AML-193 (cell line): ENCODE measurements around the gene CACNG8.
"Not testable (repeated sequence)": the region's sequence is repeated elsewhere in the genome, so short reads cannot be mapped to it uniquely, and the experiment has no call there.

ENCODE experiments used
- DNase-seq, 2 experiments: peaks; one replicate each; lab custom pipeline; 2025; lab: John Stamatoyannopoulos, UW

CACNG8 gene

DNA sequence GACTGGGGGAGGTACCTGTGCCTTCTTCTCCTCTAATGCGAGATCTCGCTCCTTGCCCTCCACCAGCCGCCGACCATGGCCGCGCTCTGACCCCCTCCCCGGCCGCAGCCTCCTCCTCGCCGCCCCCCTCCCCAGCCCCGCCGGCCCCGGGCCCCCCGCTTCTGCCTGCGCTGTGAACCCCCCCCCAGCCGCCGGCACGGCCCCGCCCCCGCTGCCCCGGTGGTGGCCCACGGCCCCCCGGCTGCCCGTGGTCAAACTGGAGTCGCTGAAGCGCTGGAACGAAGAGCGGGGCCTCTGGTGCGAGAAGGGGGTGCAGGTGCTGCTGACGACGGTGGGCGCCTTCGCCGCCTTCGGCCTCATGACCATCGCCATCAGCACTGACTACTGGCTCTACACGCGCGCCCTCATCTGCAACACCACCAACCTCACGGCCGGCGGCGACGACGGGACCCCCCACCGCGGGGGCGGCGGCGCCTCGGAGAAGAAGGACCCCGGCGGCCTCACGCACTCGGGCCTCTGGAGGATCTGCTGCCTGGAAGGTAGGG is at the start of gene CACNG8:
TSS of gene CACNG8 (plus strand) at position 51 of the 545 bp plus-strand sequence.
- no peak for DNase-seq

GRCh38 chr19:53915000-53915399 is 47.7 kb upstream of the CACNG8 start:
- DNase-seq, result no peak

DNA sequence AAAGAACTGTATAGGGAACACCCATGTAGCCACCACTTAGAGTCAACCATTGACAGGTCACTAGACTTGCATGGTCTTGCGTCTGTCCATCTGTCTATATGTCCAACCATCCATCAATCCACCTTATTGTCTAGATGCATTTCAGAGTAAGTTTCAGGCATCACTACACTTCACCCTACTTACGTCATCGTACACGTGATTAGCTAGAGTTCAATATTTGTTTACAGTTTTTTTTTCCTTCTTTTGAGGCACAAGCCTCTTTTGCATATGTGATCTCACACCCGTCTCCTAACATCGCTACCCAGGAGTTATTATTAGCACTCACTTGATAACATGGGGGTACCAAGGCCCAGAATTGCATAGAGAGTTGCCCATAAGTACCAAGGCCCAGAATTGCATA is 46.7 kb upstream of the CACNG8 start:
- no peak for DNase-seq

GRCh38 chr19:53917356-53917755 is 45.4 kb upstream of the CACNG8 start:
- DNase-seq, result no peak

- peak in 1 of 2 experiments; percentile 24 for DNase-seq
Measured at GRCh38 chr19:53927739-53928138, 35.0 kb upstream of the CACNG8 start.

GRCh38 chr19:53936029-53936428 is 26.7 kb upstream of the CACNG8 start:
- DNase-seq, result no peak

DNA sequence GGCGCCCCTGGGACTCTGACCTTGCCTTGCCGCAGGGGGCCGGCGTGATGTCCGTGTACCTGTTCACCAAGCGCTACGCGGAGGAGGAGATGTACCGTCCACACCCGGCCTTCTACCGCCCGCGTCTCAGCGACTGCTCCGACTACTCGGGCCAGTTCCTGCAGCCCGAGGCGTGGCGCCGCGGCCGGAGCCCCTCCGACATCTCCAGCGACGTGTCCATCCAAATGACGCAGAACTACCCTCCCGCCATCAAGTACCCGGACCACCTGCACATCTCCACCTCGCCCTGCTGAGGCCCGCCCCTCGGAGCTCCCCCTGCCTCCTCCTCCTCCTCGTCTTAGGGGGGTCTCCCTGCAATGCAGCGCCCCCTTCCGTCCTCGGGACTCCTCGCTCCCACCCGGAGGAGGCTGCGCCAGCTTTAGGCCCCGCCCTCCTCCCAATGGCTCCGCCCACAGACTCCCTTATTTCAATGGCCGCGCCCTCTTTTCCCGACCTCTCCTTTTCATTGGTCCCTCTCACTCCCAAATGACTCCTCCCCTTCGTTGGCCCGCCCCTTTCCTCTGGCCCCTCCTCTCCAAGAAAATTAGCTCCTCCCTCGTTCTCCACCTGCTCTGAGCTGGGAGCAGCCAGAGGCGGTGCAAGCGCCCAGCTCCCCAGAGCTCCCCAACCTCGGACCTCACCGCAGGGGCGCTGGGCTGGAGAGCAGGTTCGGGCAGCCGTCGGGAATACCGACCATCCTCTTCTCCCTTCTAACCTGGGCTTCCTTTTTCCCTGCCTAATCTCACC is 20.5 kb upstream of the CACNG8 start:
- DNase-seq, result no peak

GRCh38 chr19:53944416-53944815 is 18.3 kb upstream of the CACNG8 start:
- no peak for DNase-seq

GRCh38 chr19:53944933-53945332 is 17.8 kb upstream of the CACNG8 start:
- DNase-seq, result no peak

DNA sequence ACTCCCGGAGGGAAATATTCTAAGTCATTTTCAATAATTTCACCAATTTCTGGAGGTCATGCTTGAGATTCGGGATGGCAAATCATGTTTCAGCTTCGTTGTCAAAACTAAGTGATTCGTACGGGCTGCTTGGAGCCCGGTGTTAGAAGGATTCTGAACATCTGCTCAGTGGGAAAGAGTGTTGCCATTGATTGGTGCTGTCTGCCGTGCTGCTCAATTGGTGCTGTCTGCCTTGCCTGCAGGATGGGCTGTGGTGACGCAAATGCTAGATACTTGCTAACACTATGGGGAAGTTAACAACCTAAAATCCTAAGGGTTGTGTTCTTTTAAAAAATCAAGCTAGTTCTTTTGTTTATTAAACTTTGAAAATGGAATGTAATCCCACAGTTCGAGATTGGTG is 17.3 kb upstream of the CACNG8 start:
- DNase-seq, result no peak

DNA sequence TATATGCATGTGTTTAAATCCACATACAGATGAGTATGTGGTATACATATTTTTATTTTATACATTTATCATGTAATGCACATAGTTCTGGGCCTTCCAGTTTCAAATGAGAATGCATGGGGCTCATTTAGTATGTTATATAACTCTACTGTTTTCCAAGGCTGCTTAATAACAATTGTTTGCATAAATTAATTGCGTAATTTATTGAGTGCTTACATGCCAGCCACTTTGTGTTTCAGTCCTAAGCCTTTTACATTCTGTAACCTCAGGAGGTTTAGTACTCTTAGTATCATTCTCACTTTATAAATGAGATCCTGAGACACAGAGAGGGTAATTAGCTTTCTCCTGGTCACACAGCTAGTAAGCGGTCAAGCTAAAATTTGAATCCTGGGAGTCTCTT is 16.7 kb upstream of the CACNG8 start:
- no peak for DNase-seq

GRCh38 chr19:53947624-53948023 is 15.1 kb upstream of the CACNG8 start:
- no peak for DNase-seq

DNA sequence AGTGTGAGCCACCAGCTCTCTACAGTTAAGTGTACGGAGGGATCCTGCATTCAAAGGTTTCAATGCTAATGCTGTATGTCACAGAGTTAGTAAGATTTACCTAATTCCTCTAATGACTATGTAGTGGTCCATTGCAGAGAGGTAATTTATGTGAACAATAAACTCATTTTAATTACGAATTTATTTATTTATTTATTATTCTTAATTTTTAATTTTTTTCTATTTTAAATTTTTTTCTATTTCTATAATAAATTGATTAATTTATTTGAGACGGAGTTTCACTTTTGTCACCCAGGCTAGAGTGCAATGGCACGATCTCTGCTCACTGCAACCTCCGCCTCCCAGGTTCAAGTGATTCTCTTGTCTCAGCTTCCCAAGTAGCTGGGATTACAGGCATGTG is 14.1 kb upstream of the CACNG8 start:
- DNase-seq, result not testable (repeated sequence)

DNA sequence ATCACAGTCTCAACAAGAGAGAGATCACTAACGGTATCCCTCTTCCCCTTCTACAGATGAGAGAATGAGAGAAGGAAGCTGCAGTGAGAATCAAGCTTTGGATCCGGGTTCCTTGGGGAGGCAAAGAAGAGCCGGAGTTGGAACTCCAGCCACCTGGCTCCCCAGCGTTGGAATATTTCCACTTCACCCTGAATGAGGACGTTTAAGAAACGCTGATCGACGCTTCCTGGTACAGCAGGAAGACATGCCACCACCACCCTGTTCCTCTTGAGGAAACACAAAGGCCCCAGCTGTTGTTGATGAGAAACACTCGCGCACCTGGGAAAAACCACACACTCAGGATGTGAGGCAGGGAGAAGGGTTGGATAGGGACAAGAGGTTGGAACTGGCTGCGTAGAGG is 11.3 kb upstream of the CACNG8 start:
- no peak for DNase-seq

DNA sequence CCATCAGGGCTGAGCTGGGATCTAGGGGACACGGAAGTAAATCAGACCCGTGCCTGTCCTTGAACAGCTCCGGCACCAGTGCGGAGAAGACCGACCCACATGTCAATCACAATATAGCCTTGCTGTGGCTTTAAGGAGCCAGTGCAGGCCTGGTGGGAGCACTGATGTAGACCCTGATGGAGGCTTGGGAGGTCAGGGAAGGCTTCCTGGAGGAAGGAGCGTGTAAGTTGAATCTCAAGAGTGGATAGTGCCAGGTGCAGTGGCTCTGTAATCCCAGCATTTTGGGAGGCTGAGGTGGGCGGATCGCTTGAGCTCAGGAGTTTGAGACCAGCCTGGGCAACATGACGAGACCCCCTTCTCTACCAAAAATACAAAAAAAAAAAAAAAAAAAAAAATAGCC is 10.8 kb upstream of the CACNG8 start:
- no peak for DNase-seq

DNA sequence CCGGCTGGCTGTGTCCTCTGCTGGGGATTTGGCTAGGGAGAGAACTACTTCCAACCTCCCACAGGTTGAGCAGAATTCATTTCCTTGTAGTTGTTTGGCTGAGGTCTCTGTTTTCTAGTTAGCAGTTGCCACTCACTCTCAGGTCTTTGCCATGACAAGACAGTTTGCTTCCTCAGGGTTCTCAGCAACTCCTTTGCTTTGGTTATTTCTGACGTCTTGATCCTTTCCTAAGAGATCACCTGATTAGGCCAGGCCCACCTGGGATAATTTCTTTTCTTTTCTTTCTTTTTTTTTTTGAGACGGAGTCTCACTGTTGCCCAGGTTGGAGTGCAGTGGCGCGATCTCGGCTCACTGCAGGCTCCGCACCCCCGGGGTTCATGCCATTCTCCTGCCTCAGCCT is 9.4 kb upstream of the CACNG8 start:
- no peak for DNase-seq

DNA sequence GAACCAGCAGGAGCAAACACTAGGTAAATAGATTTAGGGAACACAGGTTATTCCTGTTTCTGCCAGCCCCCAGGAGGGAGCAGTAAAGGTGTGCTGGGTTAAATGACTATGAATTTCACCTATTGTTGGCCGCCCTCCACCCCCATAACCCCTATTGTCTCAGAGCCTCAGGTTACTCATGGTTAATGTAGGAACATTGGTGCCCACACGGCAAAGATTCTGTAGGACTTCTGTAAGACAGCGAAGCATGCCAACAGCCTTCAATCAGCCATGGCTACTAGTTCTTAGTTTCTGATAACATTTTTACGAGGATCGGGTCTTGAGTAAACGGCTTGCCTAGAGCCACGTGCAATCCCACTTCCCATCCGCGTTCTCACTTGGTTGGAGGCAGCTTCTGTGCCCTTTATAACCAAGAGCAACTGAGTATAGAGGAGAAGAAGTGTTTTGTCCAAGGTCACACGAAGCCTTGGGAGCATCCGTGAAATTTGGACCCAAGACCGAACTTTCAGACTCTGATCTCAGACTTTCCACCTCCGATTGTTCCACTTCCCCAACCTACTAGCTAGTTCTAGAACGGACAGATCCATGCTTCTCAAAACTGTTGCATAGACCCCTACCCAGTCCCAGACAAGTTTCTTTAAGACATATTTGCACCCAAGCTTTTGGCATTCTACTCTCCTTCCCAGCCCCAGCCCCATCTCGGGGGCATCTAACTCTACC is 5.1 kb upstream of the CACNG8 start:
- DNase-seq, result no peak

DNA sequence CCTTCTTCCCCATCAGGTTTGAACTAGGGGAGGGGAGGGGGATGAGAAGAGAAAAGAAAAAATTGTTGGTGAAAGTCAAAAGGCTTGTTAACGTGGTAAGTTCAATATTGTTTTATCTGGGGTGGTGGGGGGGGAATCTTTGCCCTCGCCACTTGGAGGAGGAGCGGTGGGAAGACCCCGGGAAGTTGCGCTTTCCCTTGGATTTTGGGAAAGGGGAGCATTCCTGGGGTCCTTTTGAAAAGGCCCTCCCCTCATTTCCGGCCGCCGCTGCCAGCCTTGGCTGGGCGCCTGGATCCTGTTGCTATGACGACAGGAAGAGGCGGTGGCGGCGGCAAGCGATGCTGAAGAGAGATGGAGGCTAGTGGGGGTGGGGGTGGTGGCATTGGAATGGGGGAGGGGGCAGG is 4.6 kb upstream of the CACNG8 start:
- DNase-seq, result no peak

GRCh38 chr19:53958823-53959757 is 3.6 kb upstream of the CACNG8 start:
- no peak for DNase-seq

GRCh38 chr19:53960187-53960586 is 2.5 kb upstream of the CACNG8 start:
- no peak for DNase-seq

- no peak for DNase-seq
Measured at GRCh38 chr19:53960886-53961285, 1.9 kb upstream of the CACNG8 start.
